ENCODE data around the gene PHF12.
"Not testable (repeated sequence)": the region's sequence is repeated elsewhere in the genome, so short reads cannot be mapped to it uniquely, and the experiment has no call there.

GRCh38 chr17:28877150-28877711 lies 74.1 kb downstream of the PHF12 start:
- TF ChIP-seq ZNF281 (CRISPR knock-in tag; IDR thresholded peaks at IDR 0.05; ENCODE audit: borderline replicate concordance); CREB3 (CRISPR knock-in tag; IDR thresholded peaks at IDR 0.05): not testable (repeated sequence)
